Measurements from ENCODE around the gene RASSF3.
"Not testable (repeated sequence)": the region's sequence is repeated elsewhere in the genome, so short reads cannot be mapped to it uniquely, and the experiment has no call there.

Gene RASSF3

DNA sequence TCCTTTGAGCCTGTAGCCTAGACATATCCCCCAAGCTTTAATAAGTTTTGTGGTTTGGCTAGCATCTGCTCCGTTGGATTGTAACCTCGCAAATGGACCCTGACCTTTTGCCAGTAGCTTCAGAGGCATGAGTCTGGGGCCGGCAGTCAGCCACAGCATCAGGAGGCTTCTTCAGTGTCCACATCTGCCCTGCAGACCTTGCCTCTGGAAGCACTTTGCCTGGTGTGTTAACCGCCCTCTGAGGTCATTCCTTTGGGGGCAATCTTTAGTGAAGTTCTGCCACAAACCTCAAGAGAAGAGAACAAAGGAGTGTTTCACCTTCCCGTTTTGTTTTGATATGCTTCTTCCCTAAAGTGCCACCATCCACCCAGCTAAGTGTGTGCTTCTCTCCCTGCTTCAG is 77.5 kb downstream of the RASSF3 start:
- no peak overlapping the region for H3K4me3 ChIP-seq (ENCODE audit: low read depth, low read length)
- TF ChIP-seq, protein P1, sequence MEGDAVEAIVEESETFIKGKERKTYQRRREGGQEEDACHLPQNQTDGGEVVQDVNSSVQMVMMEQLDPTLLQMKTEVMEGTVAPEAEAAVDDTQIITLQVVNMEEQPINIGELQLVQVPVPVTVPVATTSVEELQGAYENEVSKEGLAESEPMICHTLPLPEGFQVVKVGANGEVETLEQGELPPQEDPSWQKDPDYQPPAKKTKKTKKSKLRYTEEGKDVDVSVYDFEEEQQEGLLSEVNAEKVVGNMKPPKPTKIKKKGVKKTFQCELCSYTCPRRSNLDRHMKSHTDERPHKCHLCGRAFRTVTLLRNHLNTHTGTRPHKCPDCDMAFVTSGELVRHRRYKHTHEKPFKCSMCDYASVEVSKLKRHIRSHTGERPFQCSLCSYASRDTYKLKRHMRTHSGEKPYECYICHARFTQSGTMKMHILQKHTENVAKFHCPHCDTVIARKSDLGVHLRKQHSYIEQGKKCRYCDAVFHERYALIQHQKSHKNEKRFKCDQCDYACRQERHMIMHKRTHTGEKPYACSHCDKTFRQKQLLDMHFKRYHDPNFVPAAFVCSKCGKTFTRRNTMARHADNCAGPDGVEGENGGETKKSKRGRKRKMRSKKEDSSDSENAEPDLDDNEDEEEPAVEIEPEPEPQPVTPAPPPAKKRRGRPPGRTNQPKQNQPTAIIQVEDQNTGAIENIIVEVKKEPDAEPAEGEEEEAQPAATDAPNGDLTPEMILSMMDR (IDR thresholded peaks at IDR 0.05; ENCODE audit: insufficient read depth, low read depth, low read length, missing control alignments) = no peak
- no peak for DNase-seq (ENCODE audit: low read depth)

DNA sequence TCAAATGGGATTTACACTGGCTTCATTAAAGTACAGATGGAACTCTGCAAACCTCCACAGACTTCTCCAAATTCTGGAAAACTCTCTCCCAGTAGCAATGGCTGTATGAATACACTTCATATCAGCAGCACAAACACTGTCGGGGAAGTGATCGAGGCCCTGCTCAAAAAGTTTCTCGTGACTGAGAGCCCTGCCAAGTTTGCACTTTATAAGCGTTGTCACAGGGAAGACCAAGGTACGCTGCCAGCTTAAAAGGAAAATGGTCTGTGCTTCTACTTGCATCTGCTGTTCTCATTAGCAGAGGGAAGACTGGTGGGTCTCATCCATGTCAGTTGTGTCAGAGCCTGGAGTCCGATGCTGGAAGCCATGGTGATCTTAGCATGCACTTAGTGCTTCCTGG is 77.9 kb downstream of the RASSF3 start:
- H3K4me3 ChIP-seq (ENCODE audit: low read depth, low read length) = no peak overlapping the region
- TF ChIP-seq, protein P1 (IDR thresholded peaks at IDR 0.05; ENCODE audit: insufficient read depth, low read depth, low read length, missing control alignments) = no peak
- no peak for DNase-seq (ENCODE audit: low read depth)

DNA sequence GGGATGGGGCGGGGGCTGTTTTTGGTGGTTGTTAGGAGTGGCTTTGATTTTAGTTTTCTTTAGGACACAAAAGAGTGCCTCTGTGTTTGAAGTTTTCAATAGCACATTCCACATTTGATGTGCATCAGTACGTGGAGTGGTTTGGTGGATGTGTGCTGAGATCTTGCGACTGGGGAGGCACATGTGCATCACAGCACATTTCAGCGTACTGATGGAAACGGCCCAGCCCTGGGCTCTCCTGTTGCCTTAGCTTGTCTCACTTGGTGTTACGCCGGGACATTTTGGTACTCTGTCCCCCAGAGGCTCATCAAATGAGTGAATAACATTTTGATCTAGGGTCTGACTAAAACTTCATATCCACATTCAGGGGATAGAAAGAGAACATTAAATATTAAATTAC is 78.4 kb downstream of the RASSF3 start:
- no peak for DNase-seq (ENCODE audit: low read depth)
- H3K4me3 ChIP-seq (ENCODE audit: low read depth, low read length) = no peak overlapping the region
- TF ChIP-seq, protein P1 (IDR thresholded peaks at IDR 0.05; ENCODE audit: insufficient read depth, low read depth, low read length, missing control alignments) = no peak

DNA sequence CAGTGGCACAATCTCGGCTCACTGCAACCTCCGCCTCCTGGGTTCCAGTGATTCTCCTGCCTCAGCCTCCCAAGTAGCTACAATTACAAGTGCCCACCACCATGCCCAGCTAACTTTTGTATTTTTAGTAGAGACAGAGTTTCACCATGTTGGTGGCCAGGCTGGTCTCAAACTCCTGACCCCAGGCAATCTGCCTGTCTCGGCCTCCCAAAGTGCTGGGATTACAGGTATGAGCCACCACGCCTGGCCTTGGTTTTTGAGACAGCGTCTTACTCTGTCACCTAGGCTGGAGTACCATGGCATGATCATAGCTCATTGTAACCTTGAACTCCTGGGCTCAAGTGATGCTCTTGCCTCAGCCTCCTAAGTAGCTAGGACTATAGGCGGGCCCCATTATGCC is 79.9 kb downstream of the RASSF3 start:
- not testable (repeated sequence) for DNase-seq (ENCODE audit: low read depth); H3K4me3 ChIP-seq (ENCODE audit: low read depth, low read length)

DNA sequence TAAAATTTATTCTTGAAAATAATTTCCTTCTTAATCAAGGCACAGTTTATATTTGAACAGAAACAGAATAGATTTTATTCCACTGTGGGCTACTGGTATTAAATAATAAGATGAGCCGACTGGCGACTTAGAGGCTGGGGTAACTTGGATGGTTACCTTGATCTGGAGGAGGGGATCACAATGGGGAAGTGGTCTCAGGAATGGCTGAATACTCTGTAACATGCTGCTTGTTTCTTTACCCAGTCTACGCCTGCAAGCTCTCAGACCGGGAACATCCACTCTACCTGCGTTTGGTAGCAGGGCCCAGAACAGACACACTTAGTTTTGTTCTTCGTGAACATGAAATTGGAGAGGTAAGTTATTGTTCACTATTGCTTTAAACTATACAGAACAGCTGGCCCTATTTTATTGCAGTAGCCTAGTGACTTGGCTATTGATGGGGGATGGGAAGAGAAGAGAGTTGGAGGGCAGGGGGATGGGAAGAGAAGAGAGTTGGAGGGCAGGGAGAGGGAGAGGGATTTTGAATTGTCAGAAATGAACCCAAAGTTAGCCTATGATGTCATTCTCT is 81.0 kb downstream of the RASSF3 start:
- H3K4me3 ChIP-seq (ENCODE audit: low read depth, low read length) = no peak overlapping the region
- TF ChIP-seq, protein P1 (IDR thresholded peaks at IDR 0.05; ENCODE audit: insufficient read depth, low read depth, low read length, missing control alignments) = no peak
- no peak for DNase-seq (ENCODE audit: low read depth)

DNA sequence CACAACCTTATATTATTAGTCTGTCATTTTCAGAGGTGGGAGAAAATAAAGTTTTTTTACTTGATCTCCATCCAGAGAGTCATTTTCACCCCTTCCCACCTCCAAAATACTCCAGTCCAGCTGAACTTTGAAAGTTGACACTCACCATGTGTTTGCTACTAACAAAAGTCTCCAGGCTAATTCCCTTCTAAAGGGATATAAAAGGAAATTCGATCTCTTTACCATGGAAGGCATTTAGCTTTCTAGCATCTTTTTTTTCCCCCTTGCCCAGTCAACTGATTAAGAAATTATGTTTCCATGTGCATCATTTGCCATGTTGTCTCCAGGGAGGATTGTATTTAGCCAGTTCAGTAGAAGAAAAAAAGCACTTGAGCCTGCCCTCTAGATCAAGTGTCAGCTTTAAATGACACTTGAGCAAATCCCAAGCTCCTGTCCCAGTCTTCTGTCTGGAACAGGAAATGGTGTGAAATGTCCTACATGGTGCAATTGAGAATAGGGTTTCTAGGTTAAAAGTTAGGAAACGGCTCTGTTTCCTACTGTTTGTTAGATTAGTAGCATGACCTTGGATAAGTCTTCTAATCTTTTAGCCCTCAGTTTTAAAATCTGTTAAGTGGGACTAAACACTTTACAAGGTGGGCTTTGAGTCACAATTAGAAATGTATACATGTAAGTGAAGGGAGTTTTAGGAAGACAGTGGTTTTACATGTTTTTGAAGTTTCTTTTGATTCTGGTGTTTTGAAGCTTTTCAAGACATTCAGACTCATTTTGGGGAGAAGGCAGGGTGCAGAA is 81.7 kb downstream of the RASSF3 start:
- DNase-seq (ENCODE audit: low read depth) = no peak
- TF ChIP-seq, protein P1 (IDR thresholded peaks at IDR 0.05; ENCODE audit: insufficient read depth, low read depth, low read length, missing control alignments) = no peak
- no peak overlapping the region for H3K4me3 ChIP-seq (ENCODE audit: low read depth, low read length)

DNA sequence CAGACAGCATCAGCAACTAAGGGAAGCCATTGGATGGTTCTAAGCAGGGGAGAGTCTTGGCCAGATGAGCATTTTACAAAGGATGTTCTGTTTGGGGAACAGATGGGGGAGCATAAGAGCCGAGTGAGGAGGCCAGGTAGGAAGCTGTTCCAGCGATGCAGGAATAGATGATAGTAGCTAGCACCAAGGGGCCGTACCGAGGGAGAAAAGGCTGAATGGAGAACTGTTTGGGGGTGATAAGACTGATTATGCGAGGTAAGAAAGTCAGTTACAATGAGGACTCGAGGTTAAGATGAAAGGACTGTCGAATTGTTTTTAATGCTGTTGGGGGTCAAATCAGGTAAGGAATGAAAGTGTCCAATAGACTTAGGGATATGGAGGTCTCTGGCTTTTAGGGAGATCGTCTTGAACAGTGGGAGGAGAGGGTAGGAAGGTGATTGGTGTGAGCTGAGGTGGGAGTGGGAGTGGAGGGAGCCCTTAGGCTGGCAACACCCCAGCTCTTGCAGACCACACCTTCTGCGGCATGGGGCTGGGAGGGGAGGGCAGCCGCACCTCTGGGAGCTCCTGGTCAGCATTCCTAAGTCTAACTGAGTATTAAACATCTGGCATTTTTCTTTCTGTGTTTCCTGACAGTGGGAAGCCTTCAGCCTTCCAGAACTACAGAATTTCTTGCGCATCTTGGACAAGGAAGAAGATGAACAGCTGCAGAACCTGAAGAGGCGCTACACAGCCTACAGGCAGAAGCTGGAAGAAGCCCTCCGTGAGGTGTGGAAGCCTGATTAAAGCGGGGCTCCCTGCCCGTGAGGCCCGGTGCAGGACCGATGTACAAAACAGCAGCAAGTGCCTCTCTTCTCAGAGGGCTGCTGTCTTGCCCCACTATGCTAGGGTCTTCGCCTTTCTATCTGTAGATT is 84.1 kb downstream of the RASSF3 start:
- TF ChIP-seq, protein P1 (IDR thresholded peaks at IDR 0.05; ENCODE audit: insufficient read depth, low read depth, low read length, missing control alignments) = no peak
- no peak for DNase-seq (ENCODE audit: low read depth)
- H3K4me3 ChIP-seq (ENCODE audit: low read depth, low read length) = no peak overlapping the region

Data from GM12865 (cell line).